Middle frontal gyrus (tissue), 1 donor: ENCODE results near the gene FGF14.

Experiments
- DNase-seq: peaks from one replicate; pipeline ENCODE4 v3.0.0-alpha.2; 2015; ENCODE audit warnings: low spot score; ENCODE audit errors: extremely low spot score

FGF14 gene

GRCh38 chr13:101730420-101731000 is 671.3 kb downstream of the FGF14 start:
- no peak for DNase-seq

GRCh38 chr13:101728615-101729014 is 673.2 kb downstream of the FGF14 start:
- DNase-seq = no peak

DNA sequence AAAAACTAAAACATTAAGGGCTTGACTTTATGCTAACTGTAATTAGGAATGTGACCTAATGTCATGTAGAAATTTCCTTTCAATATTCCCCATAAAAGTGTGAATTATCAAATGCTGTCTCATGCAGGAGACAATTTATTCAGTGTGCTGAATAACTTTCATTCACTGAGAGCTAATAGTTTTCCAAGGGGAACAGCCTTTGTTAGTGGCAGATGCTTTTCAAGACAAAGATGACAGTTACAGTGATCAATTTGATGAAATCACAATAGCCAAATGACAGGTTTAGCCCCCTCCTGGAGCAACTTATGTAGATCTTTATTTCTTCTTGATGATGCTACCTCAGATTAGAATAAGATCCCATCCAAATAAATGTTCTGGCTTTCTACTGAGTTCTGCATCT is 673.8 kb downstream of the FGF14 start:
- DNase-seq = no peak

GRCh38 chr13:101727118-101727517 is 674.7 kb downstream of the FGF14 start:
- no peak for DNase-seq

- no peak for DNase-seq
Observed at GRCh38 chr13:101726681-101727080, 675.2 kb downstream of the FGF14 start.

GRCh38 chr13:101718496-101718895 is 683.4 kb downstream of the FGF14 start:
- no peak for DNase-seq

GRCh38 chr13:101717353-101717752 is 684.5 kb downstream of the FGF14 start:
- no peak for DNase-seq

- DNase-seq = no peak
Observed at GRCh38 chr13:101714195-101714594, 687.7 kb downstream of the FGF14 start.

- no peak for DNase-seq
Observed at GRCh38 chr13:101712026-101712348, 689.9 kb downstream of the FGF14 start.

- no peak for DNase-seq
Observed at GRCh38 chr13:101711307-101712025, 690.4 kb downstream of the FGF14 start.

DNA sequence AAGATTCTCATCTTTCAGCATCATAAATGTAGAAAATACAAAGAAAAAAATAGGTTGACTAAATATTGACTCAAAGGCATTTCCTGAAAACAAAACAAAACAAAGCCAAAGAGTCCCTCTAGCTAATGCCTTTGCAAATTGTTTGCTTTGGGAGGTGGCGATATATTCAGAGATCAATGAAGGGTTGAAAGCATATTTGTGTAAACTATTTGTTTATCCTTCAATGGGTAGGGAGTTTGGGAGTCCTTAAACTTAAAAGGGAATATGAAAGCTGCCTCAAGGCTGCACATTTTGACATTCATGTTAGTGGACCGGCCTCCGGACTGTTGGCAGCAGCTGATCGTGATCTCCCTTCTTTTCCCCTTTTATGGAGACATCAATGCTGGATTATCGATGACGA is 691.9 kb downstream of the FGF14 start:
- no peak for DNase-seq

- DNase-seq = no peak
Observed at GRCh38 chr13:101708115-101708514, 693.7 kb downstream of the FGF14 start.

- DNase-seq = no peak
Observed at GRCh38 chr13:101707659-101708058, 694.2 kb downstream of the FGF14 start.

GRCh38 chr13:101706651-101707050 is 695.2 kb downstream of the FGF14 start:
- no peak for DNase-seq

- DNase-seq = no peak
Observed at GRCh38 chr13:101703838-101704237, 698.0 kb downstream of the FGF14 start.

DNA sequence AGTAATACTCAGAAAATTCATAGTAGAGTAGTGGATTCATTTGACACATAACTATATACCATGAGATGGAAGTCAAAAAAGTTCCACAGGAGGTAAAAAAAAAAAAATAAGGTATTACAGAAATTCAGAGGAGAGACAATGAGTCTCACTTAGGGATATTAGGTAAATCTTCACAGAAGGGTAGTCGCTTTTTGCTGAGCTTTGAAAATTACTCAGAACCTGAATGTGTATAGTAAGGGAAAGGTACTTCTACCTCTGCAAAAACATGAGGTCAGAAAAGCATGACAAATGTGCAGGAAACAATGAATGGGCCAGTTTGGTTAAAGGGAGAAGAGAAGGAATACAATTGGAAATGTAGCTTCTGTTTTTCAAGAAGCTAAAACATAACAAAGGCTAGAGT is 698.8 kb downstream of the FGF14 start:
- no peak for DNase-seq

DNA sequence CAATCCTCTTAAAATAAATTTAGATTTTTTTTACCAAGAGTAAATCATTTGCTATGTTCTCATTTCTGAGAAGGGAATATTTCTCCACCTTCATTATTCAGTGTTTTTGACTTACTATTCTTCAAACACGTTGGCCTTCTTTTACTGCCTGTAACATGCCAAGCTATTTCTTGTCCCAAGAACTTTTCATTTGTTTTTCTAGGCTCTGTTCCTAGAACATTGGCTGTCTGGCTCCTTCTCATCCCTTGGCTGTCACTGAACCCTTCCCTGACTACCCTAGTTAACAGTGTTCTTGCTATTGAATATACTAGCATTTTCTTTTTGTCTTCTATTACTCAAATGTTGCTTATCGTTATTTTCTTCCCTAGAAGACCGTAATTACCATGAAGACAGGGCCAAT is 701.2 kb downstream of the FGF14 start:
- DNase-seq = no peak

DNA sequence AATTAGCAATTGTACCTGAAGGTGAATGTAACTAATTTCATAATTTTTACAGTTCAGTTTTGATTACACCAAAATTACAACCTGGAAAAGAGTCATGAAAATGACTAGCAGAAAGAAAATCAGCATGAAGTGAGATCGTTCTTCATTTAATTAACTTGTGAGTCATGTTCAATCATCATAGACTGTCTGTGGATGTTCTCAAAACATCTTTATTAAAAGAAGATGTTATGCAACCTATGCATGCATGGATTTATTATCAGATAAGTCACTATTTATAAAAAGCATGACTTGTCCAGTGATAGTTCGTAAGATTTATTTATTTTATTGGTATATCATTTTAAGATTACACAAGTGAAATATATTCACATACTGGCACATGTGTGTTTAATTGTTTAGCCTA is 703.4 kb downstream of the FGF14 start:
- DNase-seq = no peak

GRCh38 chr13:101697745-101698144 is 704.1 kb downstream of the FGF14 start:
- no peak for DNase-seq

DNA sequence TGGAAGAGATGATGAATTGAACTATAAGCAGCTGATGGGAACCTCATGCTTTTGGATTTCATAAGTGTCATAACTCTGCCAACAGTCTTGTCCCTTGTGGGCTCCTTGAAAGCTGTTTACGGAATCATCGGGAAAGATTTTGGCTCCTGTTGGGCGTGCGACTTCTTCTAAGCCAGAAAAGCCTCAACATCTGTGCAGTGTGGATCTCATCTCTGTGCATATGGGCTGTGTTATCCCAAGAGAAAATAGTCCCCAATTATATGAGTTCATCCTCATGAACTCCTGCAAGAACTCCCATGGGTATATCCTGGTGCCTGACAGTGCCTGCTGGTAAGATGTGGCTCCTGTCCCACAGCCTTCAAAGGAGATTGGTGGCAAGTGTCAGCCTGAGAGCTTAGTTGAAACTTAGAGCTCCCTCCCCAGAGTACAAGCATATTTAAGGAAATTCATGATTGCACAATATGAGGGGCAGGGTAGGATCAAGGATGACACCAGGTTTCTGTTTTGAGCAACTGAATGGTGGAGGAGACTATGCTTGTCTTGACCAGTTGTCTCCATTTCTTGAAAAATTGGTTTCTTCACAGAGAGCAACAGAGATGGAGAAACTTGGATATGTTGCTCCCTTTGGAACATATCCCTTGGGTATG is 705.9 kb downstream of the FGF14 start:
- no peak for DNase-seq

- DNase-seq = no peak
Observed at GRCh38 chr13:101691341-101691860, 710.4 kb downstream of the FGF14 start.

GRCh38 chr13:101690871-101691270 is 711.0 kb downstream of the FGF14 start:
- no peak for DNase-seq

DNA sequence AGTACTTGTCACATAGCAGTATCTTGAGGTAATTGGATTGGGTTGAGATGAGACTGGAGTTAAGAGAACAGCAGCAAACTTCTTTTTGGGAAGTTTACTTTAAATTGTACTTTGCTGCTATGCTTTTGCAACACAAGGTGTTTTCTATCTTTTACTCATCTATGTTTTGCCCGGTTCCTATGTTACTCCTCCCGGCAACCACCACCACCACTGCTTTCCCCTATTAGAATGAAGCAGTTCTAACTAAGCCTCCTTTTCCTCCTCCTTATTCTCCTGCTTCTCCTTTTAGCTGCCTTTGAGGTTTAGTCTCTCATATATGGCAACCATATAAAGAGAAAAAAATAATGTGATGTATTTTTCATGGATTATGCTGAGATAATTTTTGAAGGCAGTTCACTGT is 715.8 kb downstream of the FGF14 start:
- no peak for DNase-seq
